ENCODE measurements around the gene GNAL.
"Not testable (repeated sequence)": the region's sequence is repeated elsewhere in the genome, so short reads cannot be mapped to it uniquely, and the experiment has no call there.

DNA sequence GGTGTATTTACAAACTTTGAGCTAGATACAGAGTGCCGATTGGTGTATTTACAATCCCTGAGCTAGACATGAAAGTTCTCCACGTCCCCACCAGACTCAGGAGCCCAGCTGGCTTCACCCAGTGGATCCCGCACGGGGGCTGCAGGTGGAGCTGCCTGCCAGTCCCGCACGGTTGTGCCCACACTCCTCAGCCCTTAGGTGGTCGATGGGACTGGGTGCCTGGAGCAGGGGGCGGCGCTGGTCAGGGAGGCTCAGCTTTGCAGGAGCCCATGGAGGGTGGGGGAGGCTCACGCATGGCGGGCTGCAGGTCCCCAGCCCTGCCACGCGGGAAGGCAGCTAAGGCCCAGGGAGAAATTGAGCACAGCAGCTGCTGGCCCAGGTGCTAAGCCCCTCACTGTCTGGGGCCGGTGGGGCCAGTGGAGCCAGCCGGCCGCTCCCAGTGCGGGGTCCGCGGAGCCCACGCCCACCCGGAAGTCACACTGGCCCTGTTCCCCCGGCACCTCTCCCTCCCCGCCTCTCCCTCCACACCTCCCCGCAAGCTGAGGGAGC, 27.8 kb downstream of the GNAL start:
- TF ChIP-seq CTCF (IDR thresholded peaks at IDR 0.05; ENCODE audit: low read depth, low read length); POLR2A (IDR thresholded peaks at IDR 0.05; ENCODE audit: extremely low read depth, insufficient read length): not testable (repeated sequence)

Data from NB4 (cell line).